PFSK-1 (cell line): ENCODE data around the gene NPAS2.

ENCODE experiments used
- FOXP2 ChIP-seq: optimal IDR thresholded peaks from 2 replicates; pipeline ENCODE3; 2011; ENCODE audit warnings: borderline replicate concordance, control low read depth, inconsistent platforms; ENCODE audit not compliant: insufficient read depth; ENCODE audit errors: extremely low read length, extremely low read depth
- POLR2AphosphoS5 ChIP-seq: IDR thresholded peaks from 2 replicates; pipeline ENCODE4 v1.6.1; 2012; ENCODE audit warnings: low read depth, mild to moderate bottlenecking, control low read depth, low read length, moderate library complexity
- SIN3A ChIP-seq: IDR thresholded peaks from 2 replicates; pipeline ENCODE4 v1.6.1; 2012; ENCODE audit warnings: mild to moderate bottlenecking, low read length, moderate library complexity, borderline replicate concordance; ENCODE audit not compliant: insufficient read depth
- TAF1 ChIP-seq: IDR thresholded peaks from 2 replicates; pipeline ENCODE4 v1.6.1; 2012; ENCODE audit warnings: low read length, control low read depth, borderline replicate concordance; ENCODE audit not compliant: insufficient read depth
- TF ChIP-seq, protein P1 (sequence below), 2 experiments: IDR thresholded peaks; 2 replicates each; pipeline versions ENCODE4 v1.6.1 to v1.8.0; 2011 to 2012; ENCODE audit warnings: low read depth in 2 of 2, low read length in 2 of 2, control low read depth in 1 of 2, inconsistent platforms in 1 of 2, mild to moderate bottlenecking in 1 of 2, moderate library complexity in 1 of 2; ENCODE audit not compliant: insufficient read depth in 1 of 2

The NPAS2 gene

DNA sequence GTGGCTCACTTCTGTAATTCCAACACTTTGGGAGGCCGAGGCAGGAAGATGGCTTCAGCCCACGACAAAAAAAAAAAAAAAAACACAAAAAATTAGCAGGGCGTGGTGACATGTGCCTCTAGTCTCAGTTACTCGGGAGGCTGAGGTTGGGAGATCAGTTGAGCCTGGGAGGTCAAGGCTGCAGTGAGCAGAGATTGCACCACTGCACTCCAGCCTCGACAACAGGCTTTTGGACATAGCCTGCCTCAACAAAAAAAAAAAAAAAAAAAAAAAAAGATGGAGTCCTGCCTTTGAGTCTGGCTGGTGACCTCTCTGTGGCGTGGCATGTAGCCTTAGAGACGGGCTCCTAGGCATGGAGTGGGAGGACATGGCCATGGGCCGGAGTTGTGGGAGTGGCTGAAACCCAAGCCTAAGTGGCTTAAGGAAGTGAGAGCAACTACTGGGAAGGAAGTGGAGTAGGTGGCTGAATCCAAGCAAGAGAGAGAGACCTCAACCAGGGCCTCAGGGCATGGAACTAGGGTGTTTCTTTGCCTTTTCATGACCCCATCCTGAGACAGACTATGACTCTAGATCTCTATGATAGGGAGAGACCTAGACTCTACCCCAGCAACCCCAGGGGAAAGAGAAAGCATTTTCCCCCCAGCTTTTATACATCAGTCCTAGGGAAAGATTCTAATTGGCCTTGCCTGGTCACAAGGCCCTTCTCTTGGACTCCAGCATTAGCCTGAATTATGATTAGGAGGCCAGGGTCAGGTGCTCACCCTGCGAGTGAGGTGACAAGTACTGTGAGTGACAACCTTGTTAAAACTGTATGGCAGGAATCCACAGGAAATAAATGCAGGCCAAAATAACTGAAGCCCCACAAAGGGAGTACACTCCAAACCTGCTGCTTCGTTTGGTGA, 34.2 kb downstream of the NPAS2 start:
- TF ChIP-seq TAF1 (no peak), SIN3A (no peak), FOXP2 (no peak), POLR2AphosphoS5 (no peak)
- TF ChIP-seq, protein P1, sequence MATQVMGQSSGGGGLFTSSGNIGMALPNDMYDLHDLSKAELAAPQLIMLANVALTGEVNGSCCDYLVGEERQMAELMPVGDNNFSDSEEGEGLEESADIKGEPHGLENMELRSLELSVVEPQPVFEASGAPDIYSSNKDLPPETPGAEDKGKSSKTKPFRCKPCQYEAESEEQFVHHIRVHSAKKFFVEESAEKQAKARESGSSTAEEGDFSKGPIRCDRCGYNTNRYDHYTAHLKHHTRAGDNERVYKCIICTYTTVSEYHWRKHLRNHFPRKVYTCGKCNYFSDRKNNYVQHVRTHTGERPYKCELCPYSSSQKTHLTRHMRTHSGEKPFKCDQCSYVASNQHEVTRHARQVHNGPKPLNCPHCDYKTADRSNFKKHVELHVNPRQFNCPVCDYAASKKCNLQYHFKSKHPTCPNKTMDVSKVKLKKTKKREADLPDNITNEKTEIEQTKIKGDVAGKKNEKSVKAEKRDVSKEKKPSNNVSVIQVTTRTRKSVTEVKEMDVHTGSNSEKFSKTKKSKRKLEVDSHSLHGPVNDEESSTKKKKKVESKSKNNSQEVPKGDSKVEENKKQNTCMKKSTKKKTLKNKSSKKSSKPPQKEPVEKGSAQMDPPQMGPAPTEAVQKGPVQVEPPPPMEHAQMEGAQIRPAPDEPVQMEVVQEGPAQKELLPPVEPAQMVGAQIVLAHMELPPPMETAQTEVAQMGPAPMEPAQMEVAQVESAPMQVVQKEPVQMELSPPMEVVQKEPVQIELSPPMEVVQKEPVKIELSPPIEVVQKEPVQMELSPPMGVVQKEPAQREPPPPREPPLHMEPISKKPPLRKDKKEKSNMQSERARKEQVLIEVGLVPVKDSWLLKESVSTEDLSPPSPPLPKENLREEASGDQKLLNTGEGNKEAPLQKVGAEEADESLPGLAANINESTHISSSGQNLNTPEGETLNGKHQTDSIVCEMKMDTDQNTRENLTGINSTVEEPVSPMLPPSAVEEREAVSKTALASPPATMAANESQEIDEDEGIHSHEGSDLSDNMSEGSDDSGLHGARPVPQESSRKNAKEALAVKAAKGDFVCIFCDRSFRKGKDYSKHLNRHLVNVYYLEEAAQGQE (IDR thresholded peaks at IDR 0.05; ENCODE audit: insufficient read depth in 1 of 2, low read depth in 2 of 2, low read length in 2 of 2): no peak

DNA sequence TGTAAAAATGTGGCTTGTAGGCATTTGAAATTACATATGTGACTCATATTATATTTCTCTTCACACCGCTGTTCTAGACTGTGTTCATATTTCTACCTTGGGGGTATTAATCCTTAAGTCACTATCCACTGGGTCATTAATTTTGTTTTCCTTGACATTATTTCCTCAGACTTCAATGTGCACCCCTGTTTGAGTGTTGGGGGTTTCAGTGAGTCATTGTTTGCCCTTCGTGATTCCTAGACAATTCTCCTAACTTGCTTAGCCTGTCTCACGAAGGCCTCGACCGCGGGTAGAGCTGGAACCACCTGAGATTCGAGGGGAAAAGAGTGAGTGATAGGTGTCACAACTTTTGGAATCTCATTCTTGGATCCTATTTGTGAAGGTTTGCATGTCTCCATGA, 35.1 kb downstream of the NPAS2 start:
- TF ChIP-seq TAF1 (no peak), FOXP2 (no peak), SIN3A (no peak), POLR2AphosphoS5 (no peak)
- TF ChIP-seq, protein P1 (IDR thresholded peaks at IDR 0.05; ENCODE audit: insufficient read depth in 1 of 2, low read depth in 2 of 2, low read length in 2 of 2): no peak

DNA sequence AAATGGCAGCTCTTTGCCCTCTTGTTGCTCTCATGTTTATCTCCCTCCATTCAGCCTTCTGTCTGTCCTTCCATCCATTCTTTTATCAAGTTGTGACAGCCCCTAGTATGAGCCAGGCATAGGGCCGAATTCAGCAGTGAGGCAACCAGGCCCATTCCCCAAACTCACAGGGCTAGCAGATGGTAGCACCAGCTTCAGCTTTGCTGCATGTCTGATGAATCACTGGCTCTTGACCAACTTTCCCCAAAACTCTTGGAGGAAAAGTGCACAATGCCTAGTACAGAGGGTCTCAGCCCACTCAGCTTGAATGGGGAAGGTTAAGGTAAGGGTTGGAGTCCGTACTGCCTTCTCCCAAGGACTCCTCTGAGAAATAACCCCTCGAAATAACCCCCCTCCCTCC, 35.7 kb downstream of the NPAS2 start:
- TF ChIP-seq POLR2AphosphoS5: no peak
- TF ChIP-seq TAF1: no peak
- TF ChIP-seq, protein P1 (IDR thresholded peaks at IDR 0.05; ENCODE audit: insufficient read depth in 1 of 2, low read depth in 2 of 2, low read length in 2 of 2): no peak
- no peak for TF ChIP-seq SIN3A
- TF ChIP-seq FOXP2: no peak

DNA sequence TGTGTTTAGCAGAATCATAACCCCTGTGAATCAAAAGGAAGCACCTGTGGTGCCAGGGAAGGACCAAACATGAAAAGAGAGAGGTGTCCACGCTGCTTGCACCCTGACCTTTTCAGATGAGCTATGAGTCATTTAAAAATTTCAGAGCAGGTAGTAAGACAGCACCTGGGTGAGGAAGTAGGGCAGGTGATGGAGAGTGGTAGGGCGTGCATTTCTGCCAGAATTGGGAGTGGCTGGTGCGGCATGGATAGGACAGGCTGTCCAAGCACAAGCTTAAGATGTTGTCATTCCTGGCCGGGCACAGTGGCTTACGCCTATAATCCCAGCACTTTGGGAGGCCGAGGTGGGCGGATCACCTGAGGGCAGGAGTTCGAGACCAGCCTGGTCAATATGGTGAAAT, 36.8 kb downstream of the NPAS2 start:
- TF ChIP-seq TAF1: no peak
- TF ChIP-seq, protein P1 (IDR thresholded peaks at IDR 0.05; ENCODE audit: insufficient read depth in 1 of 2, low read depth in 2 of 2, low read length in 2 of 2): no peak

DNA sequence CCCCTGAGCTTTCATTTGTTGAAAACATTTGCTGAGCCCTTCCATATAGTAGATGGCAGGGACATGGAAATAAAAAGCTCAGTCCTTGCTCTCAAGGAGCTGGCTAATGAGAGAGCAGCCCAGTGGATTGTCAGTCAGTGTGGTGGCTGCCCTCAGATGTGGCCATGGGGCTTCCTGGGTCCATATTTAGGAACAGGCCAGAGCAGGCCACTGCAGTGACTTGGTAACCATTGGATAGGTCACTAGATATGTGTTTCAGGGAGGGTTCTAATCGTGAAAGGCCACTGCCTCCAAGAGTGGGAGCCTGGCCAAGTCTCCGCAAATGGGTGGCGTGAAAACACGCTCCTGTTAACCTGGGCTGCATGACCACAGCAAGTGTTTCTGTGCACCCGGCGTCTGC, 37.4 kb downstream of the NPAS2 start:
- TF ChIP-seq, protein P1 (IDR thresholded peaks at IDR 0.05; ENCODE audit: insufficient read depth in 1 of 2, low read depth in 2 of 2, low read length in 2 of 2): no peak
- TF ChIP-seq POLR2AphosphoS5 (no peak), SIN3A (no peak), FOXP2 (no peak), TAF1 (no peak)
